Measurements from ENCODE around the gene NFKBIE. TPM values are rescaled to one million over a fixed set of nuclear protein-coding genes. Genes with fewer than 3 reads are reported as not detected.
A peak's percentile ranks its signal among the peaks of the same experiment; 100 is the strongest.

Gene NFKBIE
- total RNA-seq, 2 experiments from 2014 or later: 43.0 to 43.1 TPM

GRCh38 chr6:44311767-44312166 lies 46.4 kb upstream of the NFKBIE start:
- Histone ChIP-seq H3K4me3 (ENCODE audit: low read length) (no peak overlapping the region), H3K27me3 (ENCODE audit: control insufficient read depth in 1 of 2, insufficient read depth in 2 of 2, low read length in 2 of 2) (no peaks in the 10 kb centered on the region), H3K27ac (ENCODE audit: low read depth in 1 of 2, low read length in 2 of 2) (no peak overlapping the region), H3K4me1 (ENCODE audit: insufficient read depth, low read length) (peaks cover 13% of the 10 kb centered on the region), H3K36me3 (ENCODE audit: insufficient read depth, low read length) (peaks cover 48% of the 10 kb centered on the region), H3K9me3 (ENCODE audit: control insufficient read depth in 1 of 2, insufficient read depth in 1 of 2, low read length in 2 of 2) (no peaks in the 10 kb centered on the region)
- peaks cover 28% of the 10 kb centered on the region for H3K4me1 Mint-ChIP-seq (ENCODE audit: low read depth)
- peak overlapping the region; percentile 97 for H3K4me3 Mint-ChIP-seq
- TF ChIP-seq, protein P1, sequence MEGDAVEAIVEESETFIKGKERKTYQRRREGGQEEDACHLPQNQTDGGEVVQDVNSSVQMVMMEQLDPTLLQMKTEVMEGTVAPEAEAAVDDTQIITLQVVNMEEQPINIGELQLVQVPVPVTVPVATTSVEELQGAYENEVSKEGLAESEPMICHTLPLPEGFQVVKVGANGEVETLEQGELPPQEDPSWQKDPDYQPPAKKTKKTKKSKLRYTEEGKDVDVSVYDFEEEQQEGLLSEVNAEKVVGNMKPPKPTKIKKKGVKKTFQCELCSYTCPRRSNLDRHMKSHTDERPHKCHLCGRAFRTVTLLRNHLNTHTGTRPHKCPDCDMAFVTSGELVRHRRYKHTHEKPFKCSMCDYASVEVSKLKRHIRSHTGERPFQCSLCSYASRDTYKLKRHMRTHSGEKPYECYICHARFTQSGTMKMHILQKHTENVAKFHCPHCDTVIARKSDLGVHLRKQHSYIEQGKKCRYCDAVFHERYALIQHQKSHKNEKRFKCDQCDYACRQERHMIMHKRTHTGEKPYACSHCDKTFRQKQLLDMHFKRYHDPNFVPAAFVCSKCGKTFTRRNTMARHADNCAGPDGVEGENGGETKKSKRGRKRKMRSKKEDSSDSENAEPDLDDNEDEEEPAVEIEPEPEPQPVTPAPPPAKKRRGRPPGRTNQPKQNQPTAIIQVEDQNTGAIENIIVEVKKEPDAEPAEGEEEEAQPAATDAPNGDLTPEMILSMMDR (IDR thresholded peaks at IDR 0.05): no peak
- H3K27me3 Mint-ChIP-seq: no peaks in the 10 kb centered on the region
- no peak overlapping the region for H3K27ac Mint-ChIP-seq
- ATAC-seq (ENCODE audit: poor library complexity) (no peak), DNase-seq (no peak)
- peaks cover 58% of the 10 kb centered on the region for H3K36me3 Mint-ChIP-seq (ENCODE audit: low read depth)
- POLR2A ChIA-PET: interaction anchor here (1.7 kb wide), 1 partner anchor 55 kb away, joined by 7 read pairs; the partner anchor contains the start of gene SLC35B2
- CTCF ChIA-PET: interaction anchor here (1.6 kb wide), 1 partner anchor 44 kb away, joined by 25 read pairs; the partner anchor contains the start of gene TMEM151B
- H3K9me3 Mint-ChIP-seq: no peaks in the 10 kb centered on the region
- intact Hi-C loops (cut with DNase I, micrococcal nuclease): loop anchor here in 1 of 2 experiments (2.0 kb wide), 2 partner anchors 45 to 185 kb away; partner anchors contain the start of genes MRPL14 and TMEM63B

DNA sequence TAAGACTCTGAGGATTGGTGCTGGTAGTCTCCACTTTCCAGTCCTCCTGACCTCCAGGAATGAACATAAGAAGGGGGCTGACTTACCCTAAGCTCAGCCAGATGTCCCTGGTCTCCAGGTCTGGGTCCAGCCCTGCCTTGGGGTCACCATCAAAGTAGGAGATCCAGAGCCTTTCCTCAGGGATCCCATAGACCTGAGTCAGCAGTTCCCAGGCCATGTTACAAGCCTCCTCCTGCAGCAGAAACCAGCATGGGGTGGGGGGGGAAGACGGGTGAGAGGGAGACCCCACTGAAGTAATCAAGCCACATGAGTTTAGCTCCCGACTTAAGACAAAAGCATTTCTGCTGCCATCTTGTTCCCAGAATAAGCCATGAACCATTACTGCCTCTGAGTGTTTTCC lies 46.0 kb upstream of the NFKBIE start:
- CTCF ChIA-PET: no interaction called here
- Mint-ChIP-seq H3K4me3 (peak overlapping the region; percentile 97), H3K27me3 (no peaks in the 10 kb centered on the region), H3K36me3 (ENCODE audit: low read depth) (peaks cover 59% of the 10 kb centered on the region), H3K27ac (no peak overlapping the region), H3K9me3 (no peaks in the 10 kb centered on the region), H3K4me1 (ENCODE audit: low read depth) (peaks cover 28% of the 10 kb centered on the region)
- Histone ChIP-seq H3K27me3 (ENCODE audit: control insufficient read depth in 1 of 2, insufficient read depth in 2 of 2, low read length in 2 of 2) (no peaks in the 10 kb centered on the region), H3K9me3 (ENCODE audit: control insufficient read depth in 1 of 2, insufficient read depth in 1 of 2, low read length in 2 of 2) (no peaks in the 10 kb centered on the region), H3K4me1 (ENCODE audit: insufficient read depth, low read length) (peaks cover 13% of the 10 kb centered on the region), H3K4me3 (ENCODE audit: low read length) (no peak overlapping the region), H3K27ac (ENCODE audit: low read depth in 1 of 2, low read length in 2 of 2) (no peak overlapping the region), H3K36me3 (ENCODE audit: insufficient read depth, low read length) (peaks cover 53% of the 10 kb centered on the region)
- intact Hi-C loops (cut with DNase I, micrococcal nuclease): no loop called here
- ATAC-seq (ENCODE audit: poor library complexity) (no peak), DNase-seq (no peak)
- TF ChIP-seq, protein P1 (IDR thresholded peaks at IDR 0.05): no peak
- POLR2A ChIA-PET: no interaction called here

GRCh38 chr6:44310241-44310640 lies 44.9 kb upstream of the NFKBIE start:
- H3K4me3 Mint-ChIP-seq: peak overlapping the region; percentile 97
- no peaks in the 10 kb centered on the region for H3K9me3 Mint-ChIP-seq
- H3K27me3 Mint-ChIP-seq: no peaks in the 10 kb centered on the region
- no peak overlapping the region for H3K27ac ChIP-seq (ENCODE audit: low read depth in 1 of 2, low read length in 2 of 2)
- peaks cover 13% of the 10 kb centered on the region for H3K4me1 ChIP-seq (ENCODE audit: insufficient read depth, low read length)
- peaks cover 70% of the 10 kb centered on the region for H3K36me3 Mint-ChIP-seq (ENCODE audit: low read depth)
- ChIA-PET POLR2A (no interaction called here), CTCF (no interaction called here)
- no peaks in the 10 kb centered on the region for H3K9me3 ChIP-seq (ENCODE audit: control insufficient read depth in 1 of 2, insufficient read depth in 1 of 2, low read length in 2 of 2)
- peaks cover 62% of the 10 kb centered on the region for H3K36me3 ChIP-seq (ENCODE audit: insufficient read depth, low read length)
- no peaks in the 10 kb centered on the region for H3K27me3 ChIP-seq (ENCODE audit: control insufficient read depth in 1 of 2, insufficient read depth in 2 of 2, low read length in 2 of 2)
- ATAC-seq (ENCODE audit: poor library complexity): no peak
- TF ChIP-seq, protein P1 (IDR thresholded peaks at IDR 0.05): no peak
- H3K4me3 ChIP-seq (ENCODE audit: low read length): no peak overlapping the region
- peaks cover 28% of the 10 kb centered on the region for H3K4me1 Mint-ChIP-seq (ENCODE audit: low read depth)
- intact Hi-C loops (cut with DNase I, micrococcal nuclease): no loop called here
- no peak overlapping the region for H3K27ac Mint-ChIP-seq
- DNase-seq: no peak
